Uterus (tissue), 4 donors: ENCODE results near the gene RMDN3. TPM values are rescaled to one million over a fixed set of nuclear protein-coding genes. Genes with fewer than 3 reads are reported as not detected.

ENCODE experiments used
- DNase-seq, 2 donors: peaks; one replicate each; pipeline ENCODE4 v3.0.0-alpha.2; 2019 to 2020
- H3K27ac ChIP-seq, 2 donors: fragments of 200-600 bp; sonication (generic); 1 replicate in 1 of 2; 2 replicates in 1 of 2; pipeline ENCODE4 v1.5.1; 2016 to 2018
- H3K27me3 ChIP-seq, 2 donors: fragments of 200-600 bp; sonication (generic); one replicate each; pipeline ENCODE4 v1.5.1; 2018 to 2019; ENCODE audit warnings: control low read depth in 1 of 2
- H3K36me3 ChIP-seq, 2 donors: fragments of 200-600 bp; sonication (generic); one replicate each; pipeline ENCODE4 v1.5.1; 2019; ENCODE audit warnings: control low read depth in 1 of 2
- H3K4me1 ChIP-seq, 2 donors: fragments of 200-600 bp; sonication (generic); one replicate each; pipeline ENCODE4 v1.5.1; 2018 to 2019; ENCODE audit warnings: control low read depth in 1 of 2
- H3K4me3 ChIP-seq, 2 donors: fragments of 200-600 bp; sonication (generic); 1 replicate in 1 of 2; 2 replicates in 1 of 2; pipeline ENCODE4 v1.5.1; 2018 to 2019; ENCODE audit warnings: mild to moderate bottlenecking in 1 of 2
- H3K9me3 ChIP-seq, 2 donors: fragments of 200-600 bp; sonication (generic); one replicate each; pipeline ENCODE4 v1.5.1; 2019; ENCODE audit warnings: control low read depth in 1 of 2
- POLR2A ChIP-seq, 2 donors: fragments of 450-650 bp; IDR thresholded peaks; one replicate each; pipeline ENCODE4 v1.6.1; 2016; ENCODE audit warnings: antibody characterized with exemption in 2 of 2, mild to moderate bottlenecking in 1 of 2, moderate library complexity in 1 of 2
- intact Hi-C: fragments of 100-400 bp; cut with DNase I; formaldehyde crosslinking; loops from one replicate; pipeline ENCODE4 v1.15.1; 2023; ENCODE audit warnings: low total_unique reads
- total RNA-seq, 4 donors: library from RNA; depleted of rRNA in 3 of 4; stranded (reverse); fragments of >200 nt in 3 of 4; gene quantifications; one replicate each; pipeline versions ENCODE4 v1.1.0 to v1.2.4, GENCODE V29; 2014 to 2023
- TF ChIP-seq, protein P1 (sequence below), 4 experiments: fragments of 200-600 bp in 2 of 4; fragments of 450-650 bp in 2 of 4; sonication (generic) in 2 of 4; IDR thresholded peaks; one replicate each; pipeline ENCODE4 v1.5.1; 2016 to 2019; ENCODE audit warnings: antibody characterized with exemption in 4 of 4, mild to moderate bottlenecking in 2 of 4, moderate library complexity in 1 of 4
- donor health status: DM: yes; HTN: yes; CAD: no.

The RMDN3 gene
- total RNA-seq, 4 donors from 2014 or later, result 6.4 to 27.0 (median 16.1) TPM

GRCh38 chr15:40769274-40770146, 14.5 kb upstream of the RMDN3 start, which contains the start of gene C15orf62:
Gene C15orf62 (plus strand): TSS chr15:40769980. CDS start chr15:40770496, 516 bp downstream.
- peak within 1 kb of the TSS; percentile 32 to 70 for H3K27ac ChIP-seq
- no peaks in the 10 kb centered on the region for H3K27me3 ChIP-seq
- intact Hi-C loops, result no loop called here
- H3K36me3 ChIP-seq, result no peaks in the 10 kb centered on the region
- H3K9me3 ChIP-seq, result no peaks in the 10 kb centered on the region
- H3K4me3 ChIP-seq, result no peak within 1 kb of the TSS
- peak; percentile 41 to 58 for DNase-seq
- H3K4me1 ChIP-seq, result no peaks in the 10 kb centered on the region
- no peak for TF ChIP-seq POLR2A (IDR thresholded peaks at IDR 0.05)
- TF ChIP-seq, protein P1, sequence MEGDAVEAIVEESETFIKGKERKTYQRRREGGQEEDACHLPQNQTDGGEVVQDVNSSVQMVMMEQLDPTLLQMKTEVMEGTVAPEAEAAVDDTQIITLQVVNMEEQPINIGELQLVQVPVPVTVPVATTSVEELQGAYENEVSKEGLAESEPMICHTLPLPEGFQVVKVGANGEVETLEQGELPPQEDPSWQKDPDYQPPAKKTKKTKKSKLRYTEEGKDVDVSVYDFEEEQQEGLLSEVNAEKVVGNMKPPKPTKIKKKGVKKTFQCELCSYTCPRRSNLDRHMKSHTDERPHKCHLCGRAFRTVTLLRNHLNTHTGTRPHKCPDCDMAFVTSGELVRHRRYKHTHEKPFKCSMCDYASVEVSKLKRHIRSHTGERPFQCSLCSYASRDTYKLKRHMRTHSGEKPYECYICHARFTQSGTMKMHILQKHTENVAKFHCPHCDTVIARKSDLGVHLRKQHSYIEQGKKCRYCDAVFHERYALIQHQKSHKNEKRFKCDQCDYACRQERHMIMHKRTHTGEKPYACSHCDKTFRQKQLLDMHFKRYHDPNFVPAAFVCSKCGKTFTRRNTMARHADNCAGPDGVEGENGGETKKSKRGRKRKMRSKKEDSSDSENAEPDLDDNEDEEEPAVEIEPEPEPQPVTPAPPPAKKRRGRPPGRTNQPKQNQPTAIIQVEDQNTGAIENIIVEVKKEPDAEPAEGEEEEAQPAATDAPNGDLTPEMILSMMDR (IDR thresholded peaks at IDR 0.05), result no peak

DNA sequence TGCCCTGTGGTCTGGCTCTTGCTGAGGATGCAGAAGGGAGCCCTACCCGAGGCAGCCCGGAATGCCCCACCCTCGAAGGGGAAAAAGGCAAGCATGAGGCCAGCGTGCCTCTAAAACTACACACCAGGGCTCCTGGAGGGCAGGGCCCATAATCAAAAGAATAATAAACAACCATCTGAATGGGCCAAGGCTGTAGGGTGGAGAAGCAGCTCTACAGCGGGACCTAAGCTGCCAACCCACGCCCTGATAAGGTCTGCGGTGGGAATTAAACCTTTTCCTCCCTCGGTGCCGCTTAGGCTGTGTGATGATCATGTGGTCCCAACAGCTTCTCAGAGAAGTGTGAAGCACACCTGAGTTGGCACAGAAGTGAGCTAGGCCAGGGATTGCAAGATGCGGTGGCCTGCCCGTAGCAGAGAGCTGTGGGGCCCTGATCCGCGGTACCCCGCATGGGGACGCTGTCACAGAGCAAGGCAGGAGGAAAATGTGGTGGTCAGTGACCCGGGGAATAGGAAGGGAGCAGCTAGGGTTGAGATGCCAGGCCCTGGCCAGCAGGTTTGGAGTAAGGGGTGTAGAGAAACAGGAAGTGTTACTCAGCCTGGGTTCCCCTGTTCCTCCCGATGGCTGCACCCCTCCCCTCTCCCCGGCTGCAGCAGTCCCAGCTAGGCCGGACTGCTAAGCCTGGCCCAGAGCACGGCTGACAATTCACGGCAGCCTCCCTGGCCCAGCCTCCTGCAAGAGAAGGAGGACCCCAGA, 13.6 kb upstream of the RMDN3 start:
- intact Hi-C loops, result no loop called here
- no peak for DNase-seq
- Histone ChIP-seq H3K4me3 (no peak overlapping the region), H3K27me3 (no peaks in the 10 kb centered on the region), H3K4me1 (no peaks in the 10 kb centered on the region), H3K27ac (peak overlapping the region; percentile 32 to 70), H3K9me3 (no peaks in the 10 kb centered on the region), H3K36me3 (no peaks in the 10 kb centered on the region)
- TF ChIP-seq POLR2A (IDR thresholded peaks at IDR 0.05), result no peak
- TF ChIP-seq, protein P1 (IDR thresholded peaks at IDR 0.05), result no peak

DNA sequence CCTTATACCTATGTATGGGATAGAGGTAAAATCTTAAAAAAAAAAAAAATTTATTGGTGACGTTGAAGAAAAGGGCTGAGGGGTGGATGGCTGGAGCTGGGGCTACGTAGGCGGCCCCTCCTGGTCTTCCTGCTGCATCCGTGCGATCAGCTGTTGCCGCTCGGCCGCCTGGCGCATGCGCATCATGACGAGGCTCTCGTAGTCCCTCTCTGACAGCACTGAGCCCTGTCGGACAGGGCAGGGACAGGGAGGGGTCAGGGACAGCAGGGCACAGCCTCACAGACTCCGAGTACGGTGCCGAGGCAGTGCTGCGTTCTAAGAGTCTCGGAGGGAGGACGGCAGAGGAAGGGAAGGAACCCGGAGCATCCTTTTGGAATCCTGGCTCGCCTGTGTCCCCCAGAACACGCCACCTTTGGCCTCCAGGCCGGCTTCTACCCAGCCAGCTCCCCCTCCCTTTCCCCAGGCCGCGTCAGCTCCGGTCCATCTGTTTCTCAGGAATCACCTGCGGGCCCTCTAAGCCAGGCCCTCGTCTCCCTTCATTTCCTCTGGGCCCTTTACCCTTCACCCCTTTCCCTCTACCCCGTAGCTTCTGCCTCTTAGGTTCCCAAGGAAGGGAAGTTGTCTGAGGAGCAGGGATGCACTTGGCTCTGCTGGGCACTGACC, 12.9 kb upstream of the RMDN3 start:
- intact Hi-C loops, result no loop called here
- H3K27me3 ChIP-seq, result no peaks in the 10 kb centered on the region
- peak overlapping the region; percentile 32 to 37 for H3K27ac ChIP-seq
- H3K4me1 ChIP-seq, result peaks cover 0 to 4% of the 10 kb centered on the region in 2 donors
- TF ChIP-seq, protein P1 (IDR thresholded peaks at IDR 0.05), result no peak
- no peak for TF ChIP-seq POLR2A (IDR thresholded peaks at IDR 0.05)
- no peaks in the 10 kb centered on the region for H3K36me3 ChIP-seq
- no peaks in the 10 kb centered on the region for H3K9me3 ChIP-seq
- DNase-seq, result no peak
- no peak overlapping the region for H3K4me3 ChIP-seq

GRCh38 chr15:40766906-40767837, 12.1 kb upstream of the RMDN3 start:
- intact Hi-C loops, result no loop called here

More at GRCh38 chr15:40766906-40767837, 12.1 kb upstream of the RMDN3 start:
- Histone ChIP-seq H3K27ac (no peak overlapping the region), H3K4me3 (no peak overlapping the region), H3K27me3 (no peaks in the 10 kb centered on the region), H3K4me1 (peaks cover 0 to 4% of the 10 kb centered on the region in 2 donors), H3K9me3 (no peaks in the 10 kb centered on the region), H3K36me3 (no peaks in the 10 kb centered on the region)
- DNase-seq, result no peak
- no peak for TF ChIP-seq POLR2A (IDR thresholded peaks at IDR 0.05)
- TF ChIP-seq, protein P1 (IDR thresholded peaks at IDR 0.05), result no peak
